H1 (cell line): ENCODE data around the gene SLMAP. TPM values are rescaled to one million over a fixed set of nuclear protein-coding genes. Genes with fewer than 3 reads are reported as not detected.

ENCODE experiments used
- CTCF ChIA-PET: fragments of 300-600 bp; sonication (Branson Sonifier 250); formaldehyde crosslinking; loops from one replicate; lab custom pipeline; 2021; ENCODE audit not compliant: partially characterized antibody; lab: Charles Lee
- POLR2A ChIA-PET: fragments of 300-600 bp; sonication (Branson Sonifier 250); formaldehyde crosslinking; loops from one replicate; lab custom pipeline; 2021; ENCODE audit warnings: inconsistent platforms; ENCODE audit not compliant: partially characterized antibody; lab: Charles Lee
- DNase-seq, 2 experiments: peaks; one replicate each; pipeline versions ENCODE4 v3.0.0 to v3.0.0-alpha.2; 2010 to 2022; ENCODE audit warnings: low spot score in 2 of 2, low read depth in 1 of 2, mixed read lengths in 1 of 2
- FAIRE-seq: peaks from 2 replicates; lab custom pipeline; 2011; peaks lifted over from hg19 to GRCh38; lab: Jason Lieb, UNC
- H2AFZ ChIP-seq: 2 replicates; pipeline ENCODE4 v1.8.1; 2012; ENCODE audit warnings: low read length, inconsistent platforms
- H2AK5ac ChIP-seq: 2 replicates; pipeline ENCODE4 v1.6.1; 2013; ENCODE audit warnings: low read depth, low read length
- H2BK120ac ChIP-seq: replicated peaks from 2 replicates; pipeline ENCODE3; 2013; ENCODE audit warnings: low read depth, low read length, inconsistent platforms
- H2BK12ac ChIP-seq: 2 replicates; pipeline ENCODE4 v1.6.1; 2013; ENCODE audit warnings: low read depth, low read length
- H2BK15ac ChIP-seq: 2 replicates; pipeline ENCODE4 v1.6.1; 2013; ENCODE audit warnings: low read length
- H2BK20ac ChIP-seq: 2 replicates; pipeline ENCODE4 v1.6.1; 2013; ENCODE audit warnings: low read length
- H2BK5ac ChIP-seq: 2 replicates; pipeline ENCODE4 v1.6.1; 2013; ENCODE audit warnings: low read depth, low read length
- H3K14ac ChIP-seq: 2 replicates; pipeline ENCODE4 v1.6.1; 2013; ENCODE audit warnings: inconsistent platforms; ENCODE audit not compliant: insufficient read length
- H3K18ac ChIP-seq: 2 replicates; pipeline ENCODE4 v1.6.1; 2013; ENCODE audit warnings: low read length; ENCODE audit errors: extremely low read depth
- H3K23ac ChIP-seq: 2 replicates; pipeline ENCODE4 v1.6.1; 2013; ENCODE audit warnings: inconsistent platforms; ENCODE audit not compliant: insufficient read length
- H3K23me2 ChIP-seq: 2 replicates; pipeline ENCODE4 v1.6.1; 2013; ENCODE audit warnings: low read depth, low read length
- H3K27ac ChIP-seq: 2 replicates; pipeline ENCODE4 v1.6.1; 2011; ENCODE audit warnings: low read depth, low read length, inconsistent platforms
- H3K27me3 ChIP-seq, 4 experiments: replicated peaks in 1 of 4; 1 replicate in 1 of 4; 2 replicates in 3 of 4; pipeline versions ENCODE4 v1.6.1 to v1.8.1; 2011 to 2013; ENCODE audit warnings: low read length in 3 of 4, mild to moderate bottlenecking in 3 of 4, inconsistent platforms in 2 of 4, mixed read lengths in 2 of 4, moderate library complexity in 1 of 4; ENCODE audit not compliant: control insufficient read depth in 3 of 4, insufficient read depth in 3 of 4; ENCODE audit errors: extremely low read depth in 1 of 4
- H3K36me3 ChIP-seq, 4 experiments: 2 replicates each; pipeline versions ENCODE4 v1.6.1 to v1.8.1; 2011 to 2013; ENCODE audit warnings: mild to moderate bottlenecking in 4 of 4, low read length in 3 of 4, moderate library complexity in 2 of 4, control low read depth in 1 of 4, inconsistent platforms in 1 of 4; ENCODE audit not compliant: insufficient read depth in 4 of 4, control insufficient read depth in 2 of 4
- H3K4ac ChIP-seq: replicated peaks from 2 replicates; pipeline ENCODE3; 2013; ENCODE audit warnings: low read length, low read depth, mixed read lengths, inconsistent platforms; ENCODE audit not compliant: insufficient read length
- H3K4me1 ChIP-seq, 4 experiments: replicated peaks in 1 of 4; 1 replicate in 1 of 4; 2 replicates in 3 of 4; pipeline versions ENCODE4 v1.6.1 to v1.8.1; 2011 to 2013; ENCODE audit warnings: low read length in 3 of 4, inconsistent platforms in 2 of 4, mixed read lengths in 1 of 4; ENCODE audit not compliant: insufficient read depth in 4 of 4, control insufficient read depth in 3 of 4
- H3K4me2 ChIP-seq, 2 experiments: 2 replicates each; pipeline versions ENCODE4 v1.6.1 to v1.8.1; 2011 to 2013; ENCODE audit warnings: low read depth in 2 of 2, low read length in 2 of 2, control low read depth in 1 of 2, inconsistent platforms in 1 of 2, mild to moderate bottlenecking in 1 of 2; ENCODE audit not compliant: insufficient read depth in 1 of 2
- H3K4me3 ChIP-seq, 4 experiments: fragments of 200-600, 300-600 bp in 1 of 4; sonication (generic), shearing (Covaris generic), sonication (Bioruptor Twin) in 1 of 4; 2 replicates each; pipeline versions ENCODE4 v1.5.1 to v1.8.1; 2011 to 2016; ENCODE audit warnings: low read length in 4 of 4, low read depth in 3 of 4, control low read depth in 2 of 4, inconsistent platforms in 2 of 4, mild to moderate bottlenecking in 2 of 4, mixed read lengths in 1 of 4, moderate library complexity in 1 of 4; ENCODE audit not compliant: insufficient read depth in 2 of 4; ENCODE audit errors: extremely low read depth in 1 of 4
- H3K56ac ChIP-seq: replicated peaks from 2 replicates; pipeline ENCODE3; 2013; ENCODE audit warnings: low read depth, mild to moderate bottlenecking, mixed read lengths, low read length, inconsistent platforms; ENCODE audit not compliant: insufficient read length
- H3K79me1 ChIP-seq: 2 replicates; pipeline ENCODE4 v1.6.1; 2013; ENCODE audit warnings: low read depth, low read length, control low read depth
- H3K79me2 ChIP-seq, 2 experiments: 2 replicates each; pipeline versions ENCODE4 v1.6.1 to v1.8.1; 2012 to 2013; ENCODE audit warnings: low read length in 2 of 2, mild to moderate bottlenecking in 2 of 2, inconsistent platforms in 1 of 2; ENCODE audit not compliant: insufficient read depth in 2 of 2, control insufficient read depth in 1 of 2
- H3K9ac ChIP-seq, 4 experiments: replicated peaks in 1 of 4; 1 replicate in 1 of 4; 2 replicates in 3 of 4; pipeline versions ENCODE4 v1.6.1 to v1.8.1; 2011 to 2013; ENCODE audit warnings: low read depth in 3 of 4, low read length in 3 of 4, control low read depth in 2 of 4, mild to moderate bottlenecking in 2 of 4, moderate library complexity in 2 of 4, inconsistent platforms in 1 of 4; ENCODE audit errors: extremely low read depth in 1 of 4
- H3K9me3 ChIP-seq, 2 experiments: 2 replicates each; pipeline versions ENCODE4 v1.6.1 to v1.8.1; 2012 to 2013; ENCODE audit warnings: mild to moderate bottlenecking in 2 of 2, moderate library complexity in 2 of 2, control low read depth in 1 of 2, inconsistent platforms in 1 of 2, low read depth in 1 of 2, low read length in 1 of 2, mixed read lengths in 1 of 2; ENCODE audit not compliant: insufficient read depth in 2 of 2
- H4K20me1 ChIP-seq, 2 experiments: replicated peaks in 1 of 2; 2 replicates each; pipeline versions ENCODE3 to v1.8.1; 2011 to 2013; ENCODE audit warnings: inconsistent platforms in 2 of 2, low read length in 2 of 2, mild to moderate bottlenecking in 1 of 2; ENCODE audit not compliant: insufficient read depth in 2 of 2, control insufficient read depth in 1 of 2
- H4K5ac ChIP-seq: 2 replicates; pipeline ENCODE4 v1.6.1; 2013; ENCODE audit warnings: low read length, low read depth, mixed read lengths, inconsistent platforms; ENCODE audit not compliant: insufficient read length
- H4K8ac ChIP-seq: 2 replicates; pipeline ENCODE4 v1.8.0; 2013; ENCODE audit warnings: mild to moderate bottlenecking, moderate library complexity, low read length, inconsistent platforms; ENCODE audit not compliant: insufficient read depth; ENCODE audit errors: extremely low read depth
- H4K91ac ChIP-seq: replicated peaks from 2 replicates; pipeline ENCODE3; 2013; ENCODE audit warnings: low read length, mixed read lengths, inconsistent platforms; ENCODE audit not compliant: insufficient read length
- CBX5 ChIP-seq: fragments of 300-800, 300-1000 bp; sonication (generic); IDR thresholded peaks from 2 replicates; pipeline ENCODE4 v1.7.1; 2016; ENCODE audit warnings: antibody characterized with exemption, low read length, low read depth
- CEBPB ChIP-seq: IDR thresholded peaks from 2 replicates; pipeline ENCODE4 v1.6.1; 2012; ENCODE audit warnings: low read depth, low read length
- CHD1 ChIP-seq: IDR thresholded peaks from 2 replicates; pipeline ENCODE4 v1.6.1; 2012; ENCODE audit warnings: low read depth, low read length, improper control_type of control experiment
- GABPA ChIP-seq: IDR thresholded peaks from 2 replicates; pipeline ENCODE4 v1.6.1; 2011; ENCODE audit warnings: mild to moderate bottlenecking, low read length, moderate library complexity, borderline replicate concordance; ENCODE audit not compliant: insufficient read depth
- JUND ChIP-seq: IDR thresholded peaks from 2 replicates; pipeline ENCODE4 v1.6.1; 2011; ENCODE audit warnings: mild to moderate bottlenecking, improper control_type of control experiment, low read length
- KDM4A ChIP-seq: IDR thresholded peaks from one replicate; pipeline ENCODE4 v1.7.1; 2012; ENCODE audit warnings: low read depth, mild to moderate bottlenecking, moderate library complexity, low read length, inconsistent platforms; ENCODE audit not compliant: severe bottlenecking
- NRF1 ChIP-seq: IDR thresholded peaks from 2 replicates; pipeline ENCODE4 v1.6.1; 2011; ENCODE audit warnings: mild to moderate bottlenecking, low read depth, low read length, improper control_type of control experiment
- RNF2 ChIP-seq: fragments of 200-900, 300-1000 bp; sonication (generic); IDR thresholded peaks from 2 replicates; pipeline ENCODE4 v1.7.1; 2016; ENCODE audit warnings: borderline replicate concordance, low read depth, mild to moderate bottlenecking, antibody characterized with exemption, low read length; ENCODE audit not compliant: poor library complexity, severe bottlenecking; ENCODE audit errors: missing control alignments
- RXRA ChIP-seq: IDR thresholded peaks from 2 replicates; pipeline ENCODE4 v1.6.1; 2011; ENCODE audit warnings: low read depth, mild to moderate bottlenecking, low read length, moderate library complexity; ENCODE audit not compliant: insufficient read depth
- SAP30 ChIP-seq: fragments of 300-600 bp; sonication (generic); IDR thresholded peaks from 2 replicates; pipeline ENCODE4 v1.7.1; 2012; ENCODE audit warnings: low read length, moderate library complexity, mild to moderate bottlenecking, inconsistent platforms; ENCODE audit not compliant: insufficient read depth, insufficient replicate concordance
- ZNF274 ChIP-seq: IDR thresholded peaks from 2 replicates; pipeline ENCODE4 v1.7.0; 2012; ENCODE audit warnings: low read length, borderline replicate concordance; ENCODE audit errors: extremely low read depth
- WGBS, 2 experiments: shearing (Covaris generic) in 1 of 2; methylation state at CpG; one replicate each; pipeline versions ENCODE4 v1.1.6 to v1.1.7; 2013 to 2015; ENCODE audit warnings: low lambda C conversion rate in 2 of 2, mixed read lengths in 2 of 2, inconsistent platforms in 1 of 2, low coverage in 1 of 2, missing lambda C conversion rate in 1 of 2; ENCODE audit not compliant: insufficient replicate concordance in 2 of 2, insufficient coverage in 1 of 2, insufficient read length in 1 of 2; ENCODE audit errors: extremely low coverage in 1 of 2, missing lambda C conversion rate in 1 of 2; 5-methylcytosine and 5-hydroxymethylcytosine counted together
- polyA plus RNA-seq, 7 experiments: library from polyadenylated mRNA; depleted of rRNA in 3 of 7; stranded (reverse) in 5 of 7; unstranded in 2 of 7; fragments of >200 nt in 5 of 7; fragments of 200-250 nt in 2 of 7; gene quantifications; 1 replicate in 5 of 7; 2 replicates in 1 of 7; 4 replicates in 1 of 7; pipeline versions ENCODE4 v1.2.1 to v1.2.3, GENCODE V29; 2011 to 2013; ENCODE audit warnings: missing spikeins in 2 of 7, mixed read lengths in 2 of 7
- total RNA-seq: library from RNA; stranded (reverse); fragmentation: NEBNext Ultra II Directional; extraction: Animal tissue kit (Norgen Biotek cat#: 25700); gene quantifications from 2 replicates; pipeline ENCODE4 v1.2.1, GENCODE V29; 2021

The SLMAP gene
- total and polyA plus RNA-seq, 2 of the 8 experiments (the other 6 are each of a cell fraction or from before 2014, with no cell fraction given): 13.6 to 70.4 TPM

GRCh38 chr3:57746156-57747010 lies 9.7 kb upstream of the SLMAP start:
- H2BK12ac ChIP-seq: no peak overlapping the region
- H3K56ac ChIP-seq: no peak overlapping the region
- no peak overlapping the region for H2BK15ac ChIP-seq
- H3K79me2 ChIP-seq: no peaks in the 10 kb centered on the region
- DNase-seq: no peak
- no peak overlapping the region for H4K5ac ChIP-seq
- no peaks in the 10 kb centered on the region for H4K20me1 ChIP-seq
- no peak overlapping the region for H4K8ac ChIP-seq
- H3K27ac ChIP-seq: no peak overlapping the region
- TF ChIP-seq RXRA (no peak), KDM4A (no peak), CEBPB (no peak), GABPA (no peak), SAP30 (no peak), RNF2 (no peak), CHD1 (no peak), CBX5 (no peak), ZNF274 (no peak), JUND (no peak), NRF1 (no peak)
- H3K9me3 ChIP-seq: peaks cover 0 to 4% of the 10 kb centered on the region in 2 experiments; a peak in 1 of 4 replicates
- H3K18ac ChIP-seq: no peak overlapping the region
- no peak overlapping the region for H3K4me3 ChIP-seq
- H2AFZ ChIP-seq: no peak overlapping the region
- CTCF ChIA-PET: interaction anchor here (1.0 kb wide), 1 partner anchor 9 kb away, joined by 3 read pairs; the partner anchor contains the start of gene SLMAP
- no peak overlapping the region for H2BK5ac ChIP-seq
- H3K4me2 ChIP-seq: no peak overlapping the region
- WGBS, 2 experiments: 89% methylated on average over 16 of the region's 17 CpGs; no CpG with 5 or more reads in 1 of the 2 experiments
- no peaks in the 10 kb centered on the region for H3K4me1 ChIP-seq
- H3K23me2 ChIP-seq: no peaks in the 10 kb centered on the region; the same call in 1 of the 2 replicates
- H2BK20ac ChIP-seq: no peak overlapping the region
- no peak overlapping the region for H3K23ac ChIP-seq
- H3K14ac ChIP-seq: no peak overlapping the region
- no peaks in the 10 kb centered on the region for H3K36me3 ChIP-seq
- no peak overlapping the region for H3K4ac ChIP-seq
- H2BK120ac ChIP-seq: no peak overlapping the region
- H2AK5ac ChIP-seq: no peak overlapping the region
- H3K9ac ChIP-seq: no peak overlapping the region
- H3K79me1 ChIP-seq: no peaks in the 10 kb centered on the region
- H4K91ac ChIP-seq: no peak overlapping the region
- no peak for FAIRE-seq
- H3K27me3 ChIP-seq: no peaks in the 10 kb centered on the region
- POLR2A ChIA-PET: interaction anchor here (0.5 to 1.2 kb wide), 2 partner anchors 61 to 178 kb away, joined by 3 read pairs; no protein-coding TSS in a partner anchor
